Activated CD4-positive, alpha-beta T cell treated with anti-CD3 and anti-CD28 coated beads, Interleukin-2, amount 50 U/mL, for 1 hour (primary cell): ENCODE data around the gene SLC13A4.
"Not testable (repeated sequence)": the region's sequence is repeated elsewhere in the genome, so short reads cannot be mapped to it uniquely, and the experiment has no call there.

Experiments
- DNase-seq: peaks from one replicate; pipeline ENCODE4 v3.0.0-alpha.2; 2020

Gene SLC13A4

DNA sequence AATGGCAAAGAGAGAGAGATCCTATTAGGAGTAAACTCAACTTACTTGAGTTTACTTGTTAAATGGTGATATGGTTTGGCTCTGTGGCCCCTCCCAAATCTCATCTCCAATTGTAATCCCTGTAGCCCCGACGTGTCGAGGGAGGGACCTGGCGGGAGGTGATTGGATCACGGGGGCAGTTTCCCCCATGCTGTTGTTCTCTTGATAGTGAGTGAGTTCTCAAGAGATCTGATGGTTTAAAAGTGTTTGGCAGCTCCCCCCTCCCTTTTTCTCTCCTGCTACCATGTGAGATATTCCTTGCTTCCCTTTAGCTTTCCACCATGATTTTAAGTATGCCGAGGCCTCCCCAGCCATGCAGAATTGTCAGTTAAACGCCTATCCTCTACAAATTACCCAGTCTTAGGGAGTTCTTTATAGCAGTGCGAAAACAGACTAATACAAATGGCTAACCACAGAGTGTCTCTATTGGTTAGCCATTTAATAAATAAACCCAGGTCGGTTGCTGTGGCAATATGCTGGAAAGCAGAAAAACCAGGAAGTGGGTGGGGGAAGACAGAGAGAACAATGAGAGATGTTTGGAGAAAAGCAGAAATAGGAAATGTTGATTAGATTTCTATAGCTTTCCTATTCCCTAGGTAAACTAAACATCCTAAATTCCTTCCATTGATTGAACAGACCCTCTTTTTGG lies 68.7 kb downstream of the SLC13A4 start:
- no peak for DNase-seq

DNA sequence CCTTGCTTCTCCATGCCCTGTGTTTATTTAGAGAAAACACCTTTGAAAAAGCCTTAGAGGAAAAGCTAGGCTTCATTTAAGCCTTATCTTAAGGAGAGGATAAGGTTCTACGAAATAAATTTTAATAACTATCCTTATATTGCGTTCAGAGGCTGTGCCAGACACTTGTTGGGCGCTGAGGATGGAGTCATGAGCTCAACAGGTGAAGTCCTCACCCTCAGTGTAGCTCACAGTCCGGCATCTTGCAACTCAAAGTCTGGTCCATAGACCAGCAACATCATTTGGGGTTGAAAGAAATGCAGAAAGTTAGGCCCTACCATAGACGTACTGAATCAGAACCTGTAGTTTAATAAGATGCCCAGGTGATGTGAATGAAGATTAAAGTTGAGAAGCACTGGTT lies 69.4 kb downstream of the SLC13A4 start:
- no peak for DNase-seq

DNA sequence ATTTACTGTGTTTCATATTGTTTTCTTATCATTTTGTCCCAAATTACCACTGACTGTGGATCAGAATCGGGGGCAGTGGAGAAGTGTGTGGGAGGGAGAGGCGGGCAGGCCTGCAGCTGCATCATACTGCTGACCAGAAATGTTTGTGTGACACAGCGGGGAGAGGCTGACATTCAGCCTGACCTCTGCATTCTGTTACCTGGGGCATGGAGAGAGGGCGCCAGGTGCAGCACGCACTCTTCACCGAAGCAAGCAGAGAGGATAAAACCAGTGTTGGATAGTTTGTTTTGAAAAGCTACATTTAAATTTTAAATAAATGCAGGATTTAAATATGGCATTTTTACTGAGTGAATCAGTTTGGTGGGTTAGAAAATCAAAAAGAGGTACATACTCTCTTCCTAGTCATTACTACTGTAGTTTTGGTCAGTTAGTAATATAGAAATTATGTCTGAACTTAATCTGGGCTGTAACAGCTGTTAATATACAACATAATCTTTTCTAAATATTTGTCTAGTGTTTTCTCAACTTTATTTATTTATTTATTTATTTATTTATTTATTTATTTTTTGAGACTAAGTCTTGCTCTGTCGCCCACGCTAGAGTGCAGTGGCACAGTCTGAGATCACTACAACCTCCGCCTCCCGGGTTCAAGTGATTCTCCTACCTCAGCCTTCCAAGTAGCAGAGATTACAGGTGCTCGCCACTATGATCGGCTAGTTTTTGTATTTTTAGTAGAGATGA lies 74.5 kb downstream of the SLC13A4 start:
- DNase-seq, result no peak

DNA sequence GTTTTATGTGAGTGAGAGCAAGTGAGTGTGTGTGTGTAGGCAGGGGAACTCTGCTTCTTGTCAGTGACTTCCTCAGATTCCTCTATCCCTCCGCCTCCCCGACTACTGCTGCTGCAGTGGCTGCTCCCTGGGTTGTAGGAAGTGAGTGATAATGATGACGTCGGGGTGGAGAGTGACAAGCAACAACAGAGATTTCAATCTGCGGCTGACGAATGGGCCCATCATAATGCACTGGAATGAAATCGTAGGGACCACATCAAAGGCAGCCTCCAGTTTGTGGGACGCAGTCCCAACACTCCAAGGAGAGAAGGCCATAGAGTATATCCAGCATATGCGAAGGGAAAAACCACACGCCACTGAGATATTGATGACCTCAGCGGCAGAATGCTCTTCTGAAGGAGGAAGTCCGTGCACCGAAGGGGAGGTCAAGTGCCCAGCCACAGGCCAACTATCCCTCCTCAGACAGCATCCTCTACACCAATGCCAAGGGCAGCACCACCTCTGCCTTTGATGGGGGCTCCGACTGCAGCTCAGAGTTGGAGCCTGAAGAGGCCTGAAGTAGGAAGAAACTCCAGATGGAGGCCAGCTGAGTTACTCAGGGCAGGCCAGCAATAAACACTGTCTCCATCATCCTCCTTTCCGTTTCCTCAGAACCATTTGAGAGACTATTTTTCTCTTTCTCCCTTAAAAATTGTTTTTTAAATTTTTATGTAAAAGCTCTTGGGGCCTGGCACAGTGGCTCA lies 77.0 kb downstream of the SLC13A4 start:
- no peak for DNase-seq

DNA sequence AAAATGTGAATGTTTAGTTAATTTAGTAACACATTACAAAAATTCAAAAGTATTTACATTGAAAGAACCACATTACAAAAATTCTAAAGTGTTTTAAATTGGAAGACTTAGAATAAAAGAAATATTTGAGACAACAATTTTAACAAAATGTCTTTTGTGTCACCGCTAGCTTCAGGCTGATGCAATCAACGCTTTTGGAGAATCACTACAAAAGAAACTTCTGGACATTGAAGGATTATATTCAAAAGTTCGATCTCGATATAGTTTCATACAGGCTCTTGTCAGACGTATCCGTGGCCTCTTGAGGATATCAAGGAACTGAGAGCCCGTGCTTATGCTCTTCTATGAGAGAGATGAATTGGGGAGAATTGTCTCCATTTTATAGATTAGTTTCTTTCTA lies 79.8 kb downstream of the SLC13A4 start:
- DNase-seq, result no peak

DNA sequence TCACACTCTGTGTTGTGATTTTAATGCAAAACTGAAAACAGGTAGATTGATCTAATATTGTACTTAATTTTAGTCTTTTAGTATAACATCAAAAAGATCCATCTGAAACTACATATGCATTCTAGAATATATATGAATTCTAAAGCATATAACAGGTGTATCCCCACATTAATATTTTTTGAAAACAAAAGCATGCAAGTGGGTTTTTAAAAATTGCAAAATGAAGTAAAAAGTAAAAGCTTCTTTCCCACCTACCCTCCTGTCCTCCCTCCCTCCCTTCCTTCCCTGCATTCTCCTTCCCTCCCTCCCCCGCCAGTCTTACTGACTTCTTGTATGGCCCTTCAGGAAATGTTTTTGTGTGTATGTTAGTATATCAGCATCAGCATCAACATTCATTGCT lies 80.2 kb downstream of the SLC13A4 start:
- DNase-seq, result no peak

DNA sequence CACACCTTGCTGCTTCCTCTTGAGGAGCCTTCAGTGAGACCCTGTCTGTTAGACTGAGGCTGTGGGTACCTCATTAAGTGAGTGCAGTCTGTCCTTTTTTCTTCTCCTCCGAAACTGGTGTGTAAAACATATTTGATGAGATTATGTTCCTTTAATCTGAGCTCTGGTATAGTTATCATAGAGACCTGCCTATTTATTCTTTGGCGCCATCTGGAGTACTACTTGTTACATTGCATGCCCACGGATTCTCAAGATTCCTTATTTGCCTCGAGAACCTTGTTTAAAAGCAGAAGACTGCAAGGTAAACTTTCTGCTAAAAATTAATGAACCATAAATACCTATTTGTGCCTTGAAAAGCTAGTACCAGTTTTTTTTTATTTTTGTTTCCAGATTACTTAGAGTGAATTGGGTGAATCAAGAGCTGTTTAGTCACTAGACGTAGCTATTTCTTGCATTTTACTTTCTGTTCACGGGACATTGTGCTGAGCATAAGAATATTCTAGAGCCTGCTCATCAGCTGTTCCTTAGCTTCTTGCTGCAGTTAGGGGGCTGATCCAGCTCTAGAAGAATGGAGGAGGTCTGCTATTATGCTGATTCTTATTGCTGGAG lies 82.6 kb downstream of the SLC13A4 start:
- no peak for DNase-seq

DNA sequence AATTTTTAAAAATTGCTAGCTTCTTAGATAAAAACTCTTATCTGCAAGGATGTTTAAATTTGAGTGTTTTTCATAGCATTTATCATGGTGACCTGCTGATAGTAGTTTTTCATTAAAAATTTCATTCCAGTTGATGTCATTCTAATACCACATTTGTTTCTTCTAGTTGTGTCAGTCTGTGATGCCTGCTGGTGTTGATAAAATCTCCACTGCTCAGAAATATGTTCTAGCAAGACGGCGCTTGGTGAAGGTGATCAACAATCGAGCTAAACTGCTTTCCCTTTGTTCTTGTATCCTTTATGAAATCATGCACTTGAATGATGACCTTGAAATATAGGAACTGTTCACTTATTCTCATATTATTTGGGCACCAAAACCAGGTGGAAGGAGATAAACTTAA lies 83.3 kb downstream of the SLC13A4 start:
- DNase-seq, result no peak

DNA sequence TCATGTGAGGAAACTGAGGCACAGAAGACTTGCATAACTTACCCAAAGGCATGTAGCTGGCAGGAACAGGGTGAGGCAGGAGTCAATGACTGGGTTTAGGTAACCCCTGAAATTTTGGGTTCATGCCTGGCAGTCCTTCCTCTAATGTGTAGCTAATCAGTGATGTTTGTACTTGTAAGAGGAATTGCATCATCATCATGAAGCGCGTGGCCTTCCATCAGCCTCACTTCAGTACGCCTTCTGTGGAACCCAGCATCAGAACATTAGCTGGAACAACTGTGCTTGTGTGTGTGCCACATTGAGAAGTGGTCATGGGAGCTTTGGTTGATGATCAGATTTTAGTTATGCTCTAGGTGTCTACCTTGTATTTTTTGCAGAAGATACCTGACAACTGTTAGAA lies 83.8 kb downstream of the SLC13A4 start:
- DNase-seq, result no peak

DNA sequence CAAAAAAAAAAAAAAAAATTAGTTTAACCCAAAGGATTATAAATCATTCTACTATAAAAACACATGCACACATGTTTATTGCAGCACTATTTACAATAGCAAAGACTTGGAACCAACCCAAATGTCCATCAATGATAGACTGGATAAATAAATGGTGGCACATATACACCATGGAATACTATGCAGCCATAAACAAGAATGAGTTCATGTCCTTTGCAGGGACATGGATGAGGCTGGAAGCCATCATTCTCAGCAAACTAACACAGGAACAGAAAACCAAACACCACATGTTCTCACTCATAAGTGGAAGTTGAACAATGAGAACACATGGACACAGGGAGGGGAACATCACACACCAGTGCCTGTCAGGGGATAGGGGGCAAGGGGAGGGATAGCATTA lies 88.3 kb downstream of the SLC13A4 start:
- DNase-seq, result not testable (repeated sequence)

DNA sequence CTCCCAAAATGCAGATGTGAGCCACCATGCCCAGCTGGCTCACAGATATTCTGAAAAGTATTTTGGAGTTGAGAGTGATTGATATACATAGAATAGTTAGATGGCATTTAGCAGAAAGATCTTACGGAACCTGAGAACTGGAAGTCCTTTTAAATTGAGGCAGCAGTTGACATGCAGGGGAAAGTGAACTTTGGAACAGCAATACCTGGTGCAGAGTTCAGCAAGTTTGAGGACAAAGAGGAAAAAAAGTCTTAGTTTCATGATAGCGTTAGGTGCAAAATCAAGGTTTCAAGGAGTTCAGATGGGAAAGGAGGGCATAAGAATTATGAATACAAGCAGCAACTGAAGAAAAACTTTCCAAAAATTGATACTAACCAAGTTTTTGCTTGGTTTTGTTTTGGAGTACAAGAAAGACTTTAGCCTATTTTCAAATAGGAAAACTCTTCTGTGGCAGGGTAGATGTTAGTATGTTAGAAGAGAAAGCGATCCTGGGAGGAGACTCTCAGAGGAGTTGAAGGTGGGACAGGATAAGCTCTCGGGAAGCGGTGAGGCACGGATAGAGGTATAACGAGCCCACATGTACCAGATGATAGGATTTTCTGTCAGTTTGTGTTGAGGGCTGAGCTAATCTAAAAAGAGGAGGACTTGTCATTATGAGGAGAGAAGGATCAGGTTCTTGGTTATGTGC lies 93.7 kb downstream of the SLC13A4 start:
- no peak for DNase-seq
